H1 (cell line): ENCODE data around the gene VAV2. TPM values are rescaled to one million over a fixed set of nuclear protein-coding genes. Genes with fewer than 3 reads are reported as not detected.

Experiments
- CTCF ChIA-PET: fragments of 300-600 bp; sonication (Branson Sonifier 250); formaldehyde crosslinking; loops from one replicate; lab custom pipeline; 2021; ENCODE audit not compliant: partially characterized antibody; lab: Charles Lee
- POLR2A ChIA-PET: fragments of 300-600 bp; sonication (Branson Sonifier 250); formaldehyde crosslinking; loops from one replicate; lab custom pipeline; 2021; ENCODE audit warnings: inconsistent platforms; ENCODE audit not compliant: partially characterized antibody; lab: Charles Lee
- DNase-seq, 2 experiments: peaks; one replicate each; pipeline versions ENCODE4 v3.0.0 to v3.0.0-alpha.2; 2010 to 2022; ENCODE audit warnings: low spot score in 2 of 2, low read depth in 1 of 2, mixed read lengths in 1 of 2
- FAIRE-seq: peaks from 2 replicates; lab custom pipeline; 2011; peaks lifted over from hg19 to GRCh38; lab: Jason Lieb, UNC
- H2AFZ ChIP-seq: 2 replicates; pipeline ENCODE4 v1.8.1; 2012; ENCODE audit warnings: low read length, inconsistent platforms
- H2AK5ac ChIP-seq: 2 replicates; pipeline ENCODE4 v1.6.1; 2013; ENCODE audit warnings: low read depth, low read length
- H2BK120ac ChIP-seq: replicated peaks from 2 replicates; pipeline ENCODE3; 2013; ENCODE audit warnings: low read depth, low read length, inconsistent platforms
- H2BK12ac ChIP-seq: 2 replicates; pipeline ENCODE4 v1.6.1; 2013; ENCODE audit warnings: low read depth, low read length
- H2BK15ac ChIP-seq: 2 replicates; pipeline ENCODE4 v1.6.1; 2013; ENCODE audit warnings: low read length
- H2BK20ac ChIP-seq: 2 replicates; pipeline ENCODE4 v1.6.1; 2013; ENCODE audit warnings: low read length
- H2BK5ac ChIP-seq: 2 replicates; pipeline ENCODE4 v1.6.1; 2013; ENCODE audit warnings: low read depth, low read length
- H3K14ac ChIP-seq: 2 replicates; pipeline ENCODE4 v1.6.1; 2013; ENCODE audit warnings: inconsistent platforms; ENCODE audit not compliant: insufficient read length
- H3K18ac ChIP-seq: 2 replicates; pipeline ENCODE4 v1.6.1; 2013; ENCODE audit warnings: low read length; ENCODE audit errors: extremely low read depth
- H3K23ac ChIP-seq: 2 replicates; pipeline ENCODE4 v1.6.1; 2013; ENCODE audit warnings: inconsistent platforms; ENCODE audit not compliant: insufficient read length
- H3K23me2 ChIP-seq: 2 replicates; pipeline ENCODE4 v1.6.1; 2013; ENCODE audit warnings: low read depth, low read length
- H3K27ac ChIP-seq: 2 replicates; pipeline ENCODE4 v1.6.1; 2011; ENCODE audit warnings: low read depth, low read length, inconsistent platforms
- H3K27me3 ChIP-seq, 4 experiments: replicated peaks in 1 of 4; 1 replicate in 1 of 4; 2 replicates in 3 of 4; pipeline versions ENCODE4 v1.6.1 to v1.8.1; 2011 to 2013; ENCODE audit warnings: low read length in 3 of 4, mild to moderate bottlenecking in 3 of 4, inconsistent platforms in 2 of 4, mixed read lengths in 2 of 4, moderate library complexity in 1 of 4; ENCODE audit not compliant: control insufficient read depth in 3 of 4, insufficient read depth in 3 of 4; ENCODE audit errors: extremely low read depth in 1 of 4
- H3K36me3 ChIP-seq, 4 experiments: 2 replicates each; pipeline versions ENCODE4 v1.6.1 to v1.8.1; 2011 to 2013; ENCODE audit warnings: mild to moderate bottlenecking in 4 of 4, low read length in 3 of 4, moderate library complexity in 2 of 4, control low read depth in 1 of 4, inconsistent platforms in 1 of 4; ENCODE audit not compliant: insufficient read depth in 4 of 4, control insufficient read depth in 2 of 4
- H3K4ac ChIP-seq: replicated peaks from 2 replicates; pipeline ENCODE3; 2013; ENCODE audit warnings: low read length, low read depth, mixed read lengths, inconsistent platforms; ENCODE audit not compliant: insufficient read length
- H3K4me1 ChIP-seq, 4 experiments: replicated peaks in 1 of 4; 1 replicate in 1 of 4; 2 replicates in 3 of 4; pipeline versions ENCODE4 v1.6.1 to v1.8.1; 2011 to 2013; ENCODE audit warnings: low read length in 3 of 4, inconsistent platforms in 2 of 4, mixed read lengths in 1 of 4; ENCODE audit not compliant: insufficient read depth in 4 of 4, control insufficient read depth in 3 of 4
- H3K4me2 ChIP-seq, 2 experiments: 2 replicates each; pipeline versions ENCODE4 v1.6.1 to v1.8.1; 2011 to 2013; ENCODE audit warnings: low read depth in 2 of 2, low read length in 2 of 2, control low read depth in 1 of 2, inconsistent platforms in 1 of 2, mild to moderate bottlenecking in 1 of 2; ENCODE audit not compliant: insufficient read depth in 1 of 2
- H3K4me3 ChIP-seq, 4 experiments: fragments of 200-600, 300-600 bp in 1 of 4; sonication (generic), shearing (Covaris generic), sonication (Bioruptor Twin) in 1 of 4; 2 replicates each; pipeline versions ENCODE4 v1.5.1 to v1.8.1; 2011 to 2016; ENCODE audit warnings: low read length in 4 of 4, low read depth in 3 of 4, control low read depth in 2 of 4, inconsistent platforms in 2 of 4, mild to moderate bottlenecking in 2 of 4, mixed read lengths in 1 of 4, moderate library complexity in 1 of 4; ENCODE audit not compliant: insufficient read depth in 2 of 4; ENCODE audit errors: extremely low read depth in 1 of 4
- H3K56ac ChIP-seq: replicated peaks from 2 replicates; pipeline ENCODE3; 2013; ENCODE audit warnings: low read depth, mild to moderate bottlenecking, mixed read lengths, low read length, inconsistent platforms; ENCODE audit not compliant: insufficient read length
- H3K79me1 ChIP-seq: 2 replicates; pipeline ENCODE4 v1.6.1; 2013; ENCODE audit warnings: low read depth, low read length, control low read depth
- H3K79me2 ChIP-seq, 2 experiments: 2 replicates each; pipeline versions ENCODE4 v1.6.1 to v1.8.1; 2012 to 2013; ENCODE audit warnings: low read length in 2 of 2, mild to moderate bottlenecking in 2 of 2, inconsistent platforms in 1 of 2; ENCODE audit not compliant: insufficient read depth in 2 of 2, control insufficient read depth in 1 of 2
- H3K9ac ChIP-seq, 4 experiments: replicated peaks in 1 of 4; 1 replicate in 1 of 4; 2 replicates in 3 of 4; pipeline versions ENCODE4 v1.6.1 to v1.8.1; 2011 to 2013; ENCODE audit warnings: low read depth in 3 of 4, low read length in 3 of 4, control low read depth in 2 of 4, mild to moderate bottlenecking in 2 of 4, moderate library complexity in 2 of 4, inconsistent platforms in 1 of 4; ENCODE audit errors: extremely low read depth in 1 of 4
- H3K9me3 ChIP-seq, 2 experiments: 2 replicates each; pipeline versions ENCODE4 v1.6.1 to v1.8.1; 2012 to 2013; ENCODE audit warnings: mild to moderate bottlenecking in 2 of 2, moderate library complexity in 2 of 2, control low read depth in 1 of 2, inconsistent platforms in 1 of 2, low read depth in 1 of 2, low read length in 1 of 2, mixed read lengths in 1 of 2; ENCODE audit not compliant: insufficient read depth in 2 of 2
- H4K20me1 ChIP-seq, 2 experiments: replicated peaks in 1 of 2; 2 replicates each; pipeline versions ENCODE3 to v1.8.1; 2011 to 2013; ENCODE audit warnings: inconsistent platforms in 2 of 2, low read length in 2 of 2, mild to moderate bottlenecking in 1 of 2; ENCODE audit not compliant: insufficient read depth in 2 of 2, control insufficient read depth in 1 of 2
- H4K5ac ChIP-seq: 2 replicates; pipeline ENCODE4 v1.6.1; 2013; ENCODE audit warnings: low read length, low read depth, mixed read lengths, inconsistent platforms; ENCODE audit not compliant: insufficient read length
- H4K8ac ChIP-seq: 2 replicates; pipeline ENCODE4 v1.8.0; 2013; ENCODE audit warnings: mild to moderate bottlenecking, moderate library complexity, low read length, inconsistent platforms; ENCODE audit not compliant: insufficient read depth; ENCODE audit errors: extremely low read depth
- H4K91ac ChIP-seq: replicated peaks from 2 replicates; pipeline ENCODE3; 2013; ENCODE audit warnings: low read length, mixed read lengths, inconsistent platforms; ENCODE audit not compliant: insufficient read length
- CREB1 ChIP-seq: IDR thresholded peaks from 2 replicates; pipeline ENCODE4 v1.6.1; 2012; ENCODE audit warnings: inconsistent platforms
- CTBP2 ChIP-seq: IDR thresholded peaks from 2 replicates; pipeline ENCODE4 v1.7.0; 2011; ENCODE audit warnings: borderline replicate concordance, mild to moderate bottlenecking, moderate library complexity, mixed read lengths, low read length; ENCODE audit not compliant: insufficient read depth, insufficient read length
- PHF8 ChIP-seq: fragments of 200-600 bp; sonication (generic); conservative IDR thresholded peaks from 2 replicates; pipeline ENCODE4 v1.7.1; 2012; ENCODE audit warnings: low read depth, mild to moderate bottlenecking, inconsistent platforms, low read length, moderate library complexity
- POU5F1 ChIP-seq: IDR thresholded peaks from 2 replicates; pipeline ENCODE4 v1.6.1; 2011; ENCODE audit warnings: low read depth, mild to moderate bottlenecking, low read length, moderate library complexity
- SIX5 ChIP-seq: IDR thresholded peaks from 2 replicates; pipeline ENCODE4 v1.6.1; 2011; ENCODE audit warnings: mild to moderate bottlenecking, low read depth, low read length
- SRF ChIP-seq: IDR thresholded peaks from 2 replicates; pipeline ENCODE4 v1.6.1; 2011; ENCODE audit warnings: mild to moderate bottlenecking, low read depth, low read length, moderate library complexity
- SUZ12 ChIP-seq: fragments of 200-600 bp; sonication (generic); IDR thresholded peaks from 2 replicates; pipeline ENCODE4 v1.6.1; 2012; ENCODE audit warnings: mild to moderate bottlenecking, inconsistent platforms, low read length, moderate library complexity, mixed read lengths
- TAF1 ChIP-seq: IDR thresholded peaks from 2 replicates; pipeline ENCODE4 v1.6.1; 2011; ENCODE audit warnings: mild to moderate bottlenecking, low read depth, low read length
- ZNF274 ChIP-seq: IDR thresholded peaks from 2 replicates; pipeline ENCODE4 v1.7.0; 2012; ENCODE audit warnings: low read length, borderline replicate concordance; ENCODE audit errors: extremely low read depth
- WGBS, 2 experiments: shearing (Covaris generic) in 1 of 2; methylation state at CpG; one replicate each; pipeline versions ENCODE4 v1.1.6 to v1.1.7; 2013 to 2015; ENCODE audit warnings: low lambda C conversion rate in 2 of 2, mixed read lengths in 2 of 2, inconsistent platforms in 1 of 2, low coverage in 1 of 2, missing lambda C conversion rate in 1 of 2; ENCODE audit not compliant: insufficient replicate concordance in 2 of 2, insufficient coverage in 1 of 2, insufficient read length in 1 of 2; ENCODE audit errors: extremely low coverage in 1 of 2, missing lambda C conversion rate in 1 of 2; 5-methylcytosine and 5-hydroxymethylcytosine counted together
- polyA plus RNA-seq, 7 experiments: library from polyadenylated mRNA; depleted of rRNA in 3 of 7; stranded (reverse) in 5 of 7; unstranded in 2 of 7; fragments of >200 nt in 5 of 7; fragments of 200-250 nt in 2 of 7; gene quantifications; 1 replicate in 5 of 7; 2 replicates in 1 of 7; 4 replicates in 1 of 7; pipeline versions ENCODE4 v1.2.1 to v1.2.3, GENCODE V29; 2011 to 2013; ENCODE audit warnings: missing spikeins in 2 of 7, mixed read lengths in 2 of 7
- total RNA-seq: library from RNA; stranded (reverse); fragmentation: NEBNext Ultra II Directional; extraction: Animal tissue kit (Norgen Biotek cat#: 25700); gene quantifications from 2 replicates; pipeline ENCODE4 v1.2.1, GENCODE V29; 2021
- TF ChIP-seq, protein P1 (sequence below): IDR thresholded peaks from 2 replicates; pipeline ENCODE4 v1.6.1; 2011; ENCODE audit warnings: low read depth, mild to moderate bottlenecking, low read length; ENCODE audit not compliant: insufficient read depth

The VAV2 gene
- total and polyA plus RNA-seq, 2 of the 8 experiments (the other 6 are each of a cell fraction or from before 2014, with no cell fraction given): 13.6 to 37.6 TPM

DNA sequence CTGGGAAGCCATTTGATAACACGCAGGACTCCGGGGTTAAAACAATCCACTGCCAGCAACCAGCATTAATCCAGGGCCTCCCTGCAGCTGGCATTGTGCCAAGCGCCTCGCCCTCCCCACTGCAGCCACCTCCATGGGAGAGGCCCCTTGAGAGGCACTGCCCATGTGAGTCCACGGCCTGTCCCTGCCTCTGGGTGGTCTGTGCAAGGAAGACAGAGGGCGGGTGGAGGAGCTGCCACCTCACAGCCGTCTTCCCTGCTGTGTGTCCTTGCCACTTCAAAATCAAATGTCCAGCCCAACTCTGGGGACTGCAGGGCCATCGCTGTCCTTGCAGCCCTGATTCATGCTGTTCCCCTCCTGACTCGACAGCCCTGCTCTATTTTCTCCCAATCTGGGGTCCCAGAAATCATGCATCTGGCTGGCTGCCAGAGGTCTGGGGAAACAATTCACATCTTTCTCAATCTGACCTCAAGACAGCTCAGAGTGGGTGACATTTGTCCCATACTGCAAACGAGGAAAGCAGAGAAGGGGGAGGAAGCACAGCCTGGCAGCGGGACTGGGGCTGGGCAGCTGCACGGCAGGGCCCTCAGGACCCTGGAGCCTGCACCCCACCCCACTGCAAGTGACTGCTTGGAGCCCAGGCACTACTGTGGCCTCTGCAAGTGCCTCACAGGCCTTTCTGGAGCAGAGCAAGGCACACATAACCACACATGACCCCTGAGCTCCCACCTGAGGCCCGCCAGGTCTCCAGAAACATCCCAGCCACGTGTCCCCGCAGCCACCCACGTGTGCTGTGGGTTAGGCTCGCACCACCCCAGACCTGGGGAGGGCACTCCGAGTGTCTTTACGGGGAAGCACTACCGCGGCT lies 48.9 kb upstream of the VAV2 start:
- H4K20me1 ChIP-seq: peaks cover 13 to 14% of the 10 kb centered on the region in 2 experiments
- H3K4me2 ChIP-seq: no peak overlapping the region
- H3K23ac ChIP-seq: no peak overlapping the region
- ChIA-PET CTCF (no interaction called here), POLR2A (interaction anchor here (1.4 to 2.6 kb wide), 2 partner anchors 10 to 13 kb away, joined by 4 to 11 read pairs; no protein-coding TSS in a partner anchor)
- no peak for DNase-seq
- no peak overlapping the region for H3K14ac ChIP-seq
- no peak overlapping the region for H3K18ac ChIP-seq
- no peaks in the 10 kb centered on the region for H3K23me2 ChIP-seq
- no peak overlapping the region for H3K56ac ChIP-seq
- no peak overlapping the region for H3K9ac ChIP-seq
- WGBS, 2 experiments: 93% methylated on average over 18 of the region's 21 CpGs; no CpG with 5 or more reads in 1 of the 2 experiments
- H3K4ac ChIP-seq: no peak overlapping the region
- FAIRE-seq: no peak
- no peak overlapping the region for H4K5ac ChIP-seq
- H3K79me1 ChIP-seq: peaks cover 4% of the 10 kb centered on the region; the same call in 1 of the 2 replicates
- H3K79me2 ChIP-seq: no peaks in the 10 kb centered on the region
- no peaks in the 10 kb centered on the region for H3K9me3 ChIP-seq
- no peak overlapping the region for H3K27ac ChIP-seq
- H3K36me3 ChIP-seq: peaks cover 31 to 66% (median 49%) of the 10 kb centered on the region in 4 experiments
- no peak overlapping the region for H2BK12ac ChIP-seq
- no peak overlapping the region for H2AK5ac ChIP-seq
- no peaks in the 10 kb centered on the region for H3K27me3 ChIP-seq
- H3K4me1 ChIP-seq: no peaks in the 10 kb centered on the region; a peak in 1 of 7 replicates
- H2BK120ac ChIP-seq: no peak overlapping the region
- H2BK20ac ChIP-seq: no peak overlapping the region
- no peak overlapping the region for H2BK5ac ChIP-seq
- H4K8ac ChIP-seq: no peak overlapping the region
- no peak overlapping the region for H2AFZ ChIP-seq
- no peak overlapping the region for H3K4me3 ChIP-seq
- no peak overlapping the region for H4K91ac ChIP-seq
- H2BK15ac ChIP-seq: no peak overlapping the region
- no peak for TF ChIP-seq ZNF274
- no peak for TF ChIP-seq SIX5
- TF ChIP-seq TAF1: no peak
- no peak for TF ChIP-seq PHF8
- no peak for TF ChIP-seq POU5F1
- TF ChIP-seq SUZ12: no peak
- TF ChIP-seq CTBP2: no peak
- no peak for TF ChIP-seq SRF
- TF ChIP-seq, protein P1, sequence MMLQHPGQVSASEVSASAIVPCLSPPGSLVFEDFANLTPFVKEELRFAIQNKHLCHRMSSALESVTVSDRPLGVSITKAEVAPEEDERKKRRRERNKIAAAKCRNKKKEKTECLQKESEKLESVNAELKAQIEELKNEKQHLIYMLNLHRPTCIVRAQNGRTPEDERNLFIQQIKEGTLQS: no peak
- TF ChIP-seq CREB1: no peak
